Left hindlimb (tissue), 1 donor: ENCODE data around the gene BLOC1S2.
"Not testable (repeated sequence)": the region's sequence is repeated elsewhere in the genome, so short reads cannot be mapped to it uniquely, and the experiment has no call there.

Experiments
- DNase-seq: peaks from one replicate; pipeline ENCODE4 v3.0.0-alpha.2; 2018

BLOC1S2 gene

GRCh38 chr10:100286051-100287033, at the start of gene BLOC1S2:
Gene BLOC1S2, minus strand, starts transcription at chr10:100286680. Its CDS starts 21 bp downstream, at chr10:100286659.
- peak; percentile 90 for DNase-seq

GRCh38 chr10:100334762-100335161, 48.3 kb upstream of the BLOC1S2 start:
- no peak for DNase-seq

- no peak for DNase-seq
Measured at GRCh38 chr10:100333661-100334440, 47.4 kb upstream of the BLOC1S2 start.

GRCh38 chr10:100333106-100333505, 46.6 kb upstream of the BLOC1S2 start:
- DNase-seq = no peak

GRCh38 chr10:100330079-100330478, 43.6 kb upstream of the BLOC1S2 start, which contains the start of gene PKD2L1:
Gene PKD2L1, minus strand, starts transcription at chr10:100330228. Its CDS starts 125 bp downstream, at chr10:100330103.
- no peak for DNase-seq

- no peak for DNase-seq
Measured at GRCh38 chr10:100328198-100328597, 41.7 kb upstream of the BLOC1S2 start.

GRCh38 chr10:100327718-100328009, 41.2 kb upstream of the BLOC1S2 start:
- no peak for DNase-seq

GRCh38 chr10:100327007-100327717, 40.7 kb upstream of the BLOC1S2 start:
- DNase-seq = no peak

- DNase-seq = no peak
Measured at GRCh38 chr10:100325158-100325557, 38.7 kb upstream of the BLOC1S2 start.

GRCh38 chr10:100319707-100320402, 33.4 kb upstream of the BLOC1S2 start:
- DNase-seq = no peak

GRCh38 chr10:100318207-100318606, 31.7 kb upstream of the BLOC1S2 start:
- no peak for DNase-seq

GRCh38 chr10:100315615-100316014, 29.1 kb upstream of the BLOC1S2 start:
- no peak for DNase-seq

GRCh38 chr10:100311298-100311697, 24.8 kb upstream of the BLOC1S2 start:
- DNase-seq = no peak

GRCh38 chr10:100307684-100308083, 21.2 kb upstream of the BLOC1S2 start:
- no peak for DNase-seq

GRCh38 chr10:100306861-100307260, 20.4 kb upstream of the BLOC1S2 start:
- no peak for DNase-seq

GRCh38 chr10:100304414-100304813, 17.9 kb upstream of the BLOC1S2 start:
- DNase-seq = no peak

- DNase-seq = no peak
Measured at GRCh38 chr10:100303724-100304319, 17.3 kb upstream of the BLOC1S2 start.

- not testable (repeated sequence) for DNase-seq
Measured at GRCh38 chr10:100301123-100301522, 14.6 kb upstream of the BLOC1S2 start.

GRCh38 chr10:100297242-100297641, 10.8 kb upstream of the BLOC1S2 start:
- no peak for DNase-seq

GRCh38 chr10:100293066-100293465, 6.6 kb upstream of the BLOC1S2 start:
- DNase-seq = no peak

GRCh38 chr10:100292300-100292699, 5.8 kb upstream of the BLOC1S2 start:
- DNase-seq = not testable (repeated sequence)

GRCh38 chr10:100291356-100291755, 4.9 kb upstream of the BLOC1S2 start:
- DNase-seq = no peak
